Nephron (organoid): Measurements from ENCODE around the gene ALK.

Experiments
- H3K27ac Mint-ChIP-seq, 3 experiments: 2 replicates each; pipeline ENCODE4 v1.8.0; 2020; ENCODE audit warnings: mixed read lengths in 3 of 3, mild to moderate bottlenecking in 2 of 3, moderate library complexity in 1 of 3
- H3K27me3 Mint-ChIP-seq: 2 replicates; pipeline ENCODE4 v1.8.0; 2021; ENCODE audit warnings: low read depth, mild to moderate bottlenecking, moderate library complexity, mixed read lengths
- H3K36me3 Mint-ChIP-seq: 2 replicates; pipeline ENCODE4 v1.8.0; 2020; ENCODE audit warnings: low read depth, mixed read lengths
- H3K4me1 Mint-ChIP-seq: 2 replicates; pipeline ENCODE4 v1.8.0; 2020; ENCODE audit warnings: mixed read lengths
- H3K4me3 Mint-ChIP-seq, 3 experiments: 2 replicates each; pipeline ENCODE4 v1.8.0; 2020; ENCODE audit warnings: mild to moderate bottlenecking in 3 of 3, mixed read lengths in 3 of 3, moderate library complexity in 2 of 3
- H3K9me3 Mint-ChIP-seq: 2 replicates; pipeline ENCODE4 v1.8.0; 2020; ENCODE audit warnings: mixed read lengths
- CTCF ChIP-seq, 3 experiments: fragments of 200-600 bp; sonication (generic); IDR thresholded peaks; one replicate each; pipeline ENCODE4 v1.5.0; 2021; ENCODE audit warnings: antibody characterized with exemption in 3 of 3; ENCODE audit not compliant: unreplicated experiment in 3 of 3

The ALK gene

DNA sequence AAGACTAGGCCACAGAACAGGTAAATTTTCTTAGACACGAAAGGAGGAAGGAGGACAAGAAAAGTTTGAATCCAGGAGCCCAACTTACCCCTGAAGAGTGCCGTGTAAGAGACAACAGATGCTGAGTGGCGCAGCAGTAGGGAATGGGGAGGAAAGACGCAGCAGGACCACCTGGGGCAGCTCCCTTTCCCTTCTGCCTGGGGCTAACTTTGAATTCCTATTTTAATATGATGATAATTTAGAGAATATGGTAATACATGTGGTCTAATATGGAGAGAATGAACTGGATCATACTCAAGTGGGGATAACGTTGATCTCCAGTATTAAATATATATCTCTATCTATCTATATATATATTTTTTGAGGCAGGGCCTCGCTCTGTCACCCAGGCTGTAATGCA, 736.9 kb downstream of the ALK start:
- Mint-ChIP-seq H3K4me3 (no peak overlapping the region), H3K9me3 (peaks cover 7% of the 10 kb centered on the region), H3K4me1 (no peaks in the 10 kb centered on the region), H3K36me3 (peaks cover 13% of the 10 kb centered on the region), H3K27me3 (no peaks in the 10 kb centered on the region), H3K27ac (no peak overlapping the region)
- TF ChIP-seq CTCF (IDR thresholded peaks at IDR 0.05; ENCODE audit: unreplicated experiment in 3 of 3) = no peak

DNA sequence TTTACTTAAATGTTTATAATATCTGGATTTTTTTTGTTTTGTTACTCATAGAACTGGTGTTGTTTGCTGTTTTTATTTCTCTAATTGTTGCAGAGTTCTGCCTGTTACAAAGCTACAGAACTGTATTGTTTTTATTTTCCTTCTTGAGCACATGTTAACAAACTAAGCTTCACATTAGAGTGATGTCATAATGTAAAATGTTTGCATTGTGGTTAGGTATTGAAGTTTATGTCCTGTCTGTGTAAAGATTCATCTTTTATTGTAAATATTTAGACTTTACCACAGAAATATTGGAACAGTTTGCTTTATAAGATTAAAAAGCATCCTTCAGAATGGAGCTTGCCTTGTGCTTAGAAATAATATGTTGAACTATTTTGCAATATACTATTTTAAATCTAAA, 738.5 kb downstream of the ALK start:
- Mint-ChIP-seq H3K9me3 (peaks cover 4% of the 10 kb centered on the region), H3K4me1 (no peaks in the 10 kb centered on the region), H3K4me3 (no peak overlapping the region), H3K27me3 (no peaks in the 10 kb centered on the region), H3K36me3 (peaks cover 9% of the 10 kb centered on the region), H3K27ac (no peak overlapping the region)
- no peak for TF ChIP-seq CTCF (IDR thresholded peaks at IDR 0.05; ENCODE audit: unreplicated experiment in 3 of 3)

DNA sequence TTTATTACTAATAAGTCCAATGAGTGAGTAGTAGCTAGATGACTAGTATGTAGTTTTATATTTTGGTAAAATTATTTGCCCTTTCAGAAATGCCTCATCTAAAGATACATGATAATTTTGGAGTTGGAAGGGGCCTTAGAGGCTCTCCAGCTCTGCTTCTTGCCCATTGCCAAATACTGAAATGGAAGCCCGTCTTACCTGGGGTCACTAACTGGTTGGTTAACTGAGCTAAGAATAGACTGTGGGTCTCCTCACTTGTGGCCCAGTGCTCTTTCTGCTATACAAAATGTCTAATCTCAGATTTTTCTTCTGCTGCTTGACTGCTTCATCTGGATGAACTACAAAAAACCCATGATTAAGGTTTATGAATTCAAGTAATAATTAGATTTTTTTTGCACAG, 739.1 kb downstream of the ALK start:
- no peaks in the 10 kb centered on the region for H3K4me1 Mint-ChIP-seq
- H3K4me3 Mint-ChIP-seq = no peak overlapping the region
- no peak for TF ChIP-seq CTCF (IDR thresholded peaks at IDR 0.05; ENCODE audit: unreplicated experiment in 3 of 3)
- H3K36me3 Mint-ChIP-seq = peaks cover 3% of the 10 kb centered on the region
- H3K27me3 Mint-ChIP-seq = no peaks in the 10 kb centered on the region
- no peaks in the 10 kb centered on the region for H3K9me3 Mint-ChIP-seq
- no peak overlapping the region for H3K27ac Mint-ChIP-seq

DNA sequence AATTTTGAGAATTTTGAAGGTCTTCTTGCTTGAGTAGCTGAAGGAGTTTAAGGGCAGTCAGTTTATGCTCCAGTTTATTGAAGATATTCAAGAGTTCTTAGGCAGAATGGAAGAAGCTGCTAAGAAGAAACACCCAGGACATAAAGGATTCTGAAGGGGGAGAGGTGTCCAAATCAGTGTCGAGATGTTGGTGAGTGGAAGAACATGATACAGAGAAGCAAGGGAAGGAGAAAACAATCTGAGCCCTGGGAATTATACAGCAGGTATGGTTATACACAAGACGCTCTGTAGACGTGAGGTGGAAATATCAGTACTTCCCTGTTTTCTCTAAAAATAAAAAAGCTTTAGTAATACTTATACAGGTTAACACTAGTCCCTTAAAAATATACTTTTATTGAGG, 746.0 kb downstream of the ALK start:
- H3K27me3 Mint-ChIP-seq = no peaks in the 10 kb centered on the region
- peaks cover 7% of the 10 kb centered on the region for H3K9me3 Mint-ChIP-seq
- H3K4me1 Mint-ChIP-seq = no peaks in the 10 kb centered on the region
- TF ChIP-seq CTCF (IDR thresholded peaks at IDR 0.05; ENCODE audit: unreplicated experiment in 3 of 3) = no peak
- no peak overlapping the region for H3K4me3 Mint-ChIP-seq
- peaks cover 28% of the 10 kb centered on the region for H3K36me3 Mint-ChIP-seq
- no peak overlapping the region for H3K27ac Mint-ChIP-seq

DNA sequence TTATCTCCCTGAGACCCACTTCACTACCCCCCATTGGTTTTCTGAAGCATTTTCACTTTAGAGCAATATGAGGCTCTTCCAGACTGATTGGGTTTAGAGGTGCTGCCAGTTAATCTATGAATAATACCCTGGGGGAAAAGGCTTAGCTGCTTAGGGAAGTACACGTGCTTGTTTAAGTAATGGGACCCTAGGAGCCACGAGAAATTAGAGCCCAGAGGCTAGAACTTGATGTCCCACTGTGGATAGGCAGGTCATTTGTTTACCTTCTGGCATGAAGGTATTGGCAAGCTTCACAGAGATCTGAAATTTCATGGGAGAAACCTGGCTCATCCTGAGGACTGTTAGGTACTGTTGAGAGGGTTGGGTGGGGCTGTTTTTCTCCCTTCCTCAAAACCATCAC, 746.4 kb downstream of the ALK start:
- Mint-ChIP-seq H3K27me3 (no peaks in the 10 kb centered on the region), H3K36me3 (peaks cover 31% of the 10 kb centered on the region), H3K27ac (no peak overlapping the region), H3K4me3 (no peak overlapping the region), H3K4me1 (no peaks in the 10 kb centered on the region), H3K9me3 (peaks cover 7% of the 10 kb centered on the region)
- no peak for TF ChIP-seq CTCF (IDR thresholded peaks at IDR 0.05; ENCODE audit: unreplicated experiment in 3 of 3)

DNA sequence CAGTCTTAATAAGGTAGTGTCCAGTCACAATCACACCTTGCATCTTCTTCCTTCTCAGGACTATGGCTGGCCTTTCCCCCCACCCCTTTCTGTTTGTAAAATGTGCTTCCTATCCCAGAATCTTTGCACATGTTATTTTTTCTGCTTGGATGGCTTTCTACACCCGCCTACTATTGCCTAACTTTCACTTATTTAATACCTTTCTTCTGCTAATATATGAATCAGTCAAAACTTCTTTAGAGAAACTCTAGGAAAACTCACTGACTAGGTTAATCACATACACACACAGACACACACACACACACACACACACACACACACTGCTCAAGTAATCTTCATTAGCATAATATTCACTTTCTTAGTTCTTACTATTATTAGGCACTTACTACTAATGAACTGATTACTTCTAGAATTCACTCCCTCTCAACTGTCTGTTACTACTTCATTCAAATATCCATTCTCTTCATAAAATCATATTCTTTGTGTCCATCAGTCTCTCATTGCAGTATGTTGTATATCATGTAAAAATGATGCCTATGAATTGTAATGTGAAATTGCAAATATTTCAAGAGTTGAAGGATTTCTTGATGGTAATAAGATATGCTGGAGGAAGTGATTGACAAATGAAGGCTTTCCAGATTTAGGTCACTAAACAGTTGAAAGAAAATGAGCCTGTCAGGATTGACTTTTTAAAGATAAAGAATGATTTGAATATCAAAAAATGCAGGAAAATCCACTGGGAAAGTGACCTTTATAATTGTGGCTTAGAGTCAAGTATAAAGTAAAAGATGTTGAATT, 754.9 kb downstream of the ALK start:
- Mint-ChIP-seq H3K27ac (no peak overlapping the region), H3K4me3 (no peak overlapping the region), H3K27me3 (no peaks in the 10 kb centered on the region), H3K4me1 (peaks cover 14% of the 10 kb centered on the region), H3K9me3 (peaks cover 2% of the 10 kb centered on the region), H3K36me3 (peaks cover 27% of the 10 kb centered on the region)
- no peak for TF ChIP-seq CTCF (IDR thresholded peaks at IDR 0.05; ENCODE audit: unreplicated experiment in 3 of 3)
